K562 (cell line): ENCODE measurements around the gene ADRA1B. TPM values are rescaled to one million over a fixed set of nuclear protein-coding genes. Genes with fewer than 3 reads are reported as not detected.

Experiments
- CBX8 ChIP-seq: fragments of 200-600 bp; sonication (generic); IDR thresholded peaks from 2 replicates; pipeline ENCODE4 v1.6.1; 2012; ENCODE audit warnings: borderline replicate concordance, mixed run types, low read depth, mild to moderate bottlenecking, moderate library complexity, mixed read lengths, low read length, control low read depth, inconsistent platforms; ENCODE audit not compliant: poor library complexity, severe bottlenecking; ENCODE audit errors: extremely low read depth
- HEY1 ChIP-seq: fragments of 250-450 bp; sonication (Bioruptor Pico); IDR thresholded peaks from 2 replicates; pipeline ENCODE4 v1.5.0; 2020; ENCODE audit warnings: mild to moderate bottlenecking, moderate library complexity, borderline replicate concordance
- RAD21 ChIP-seq, 2 experiments: fragments of 250-450 bp in 1 of 2; fragments of 450-650 bp in 1 of 2; sonication (Bioruptor Pico) in 1 of 2; formaldehyde crosslinking in 1 of 2; IDR thresholded peaks in 1 of 2; conservative IDR thresholded peaks in 1 of 2; 2 replicates each; pipeline versions ENCODE4 v1.4.0 to v1.8.0; 2020 to 2022; ENCODE audit warnings: mild to moderate bottlenecking in 2 of 2, moderate library complexity in 1 of 2
- SMC3 ChIP-seq: conservative IDR thresholded peaks from 2 replicates; pipeline ENCODE4 v1.6.1; 2011; ENCODE audit warnings: low read depth, low read length, improper control_type of control experiment; ENCODE audit not compliant: insufficient read depth
- ZKSCAN1 ChIP-seq: fragments of 150-350 bp; IDR thresholded peaks from 2 replicates; pipeline ENCODE4 v1.6.1; 2016; ENCODE audit warnings: low read depth, low read length
- polyA plus RNA-seq, 8 experiments: library from polyadenylated mRNA; depleted of rRNA in 4 of 8; stranded (reverse) in 5 of 8; unstranded in 3 of 8; fragments of >200 nt; fragmentation: Nextera tagmentation in 2 of 8; fragmentation: Illumina TruSeq in 1 of 8; extraction: Ambion mirVana in 2 of 8; extraction: Trizol in 1 of 8; gene quantifications; 2 replicates each; pipeline versions ENCODE4 v1.2.1 to v1.2.3, GENCODE V29; 2011 to 2014; ENCODE audit warnings: inconsistent platforms in 1 of 8, missing spikeins in 1 of 8
- total RNA-seq, 7 experiments: library from RNA; depleted of rRNA in 6 of 7; stranded (reverse); fragments of >200 nt in 6 of 7; fragmentation: Illumina TruSeq in 2 of 7; extraction: Trizol in 2 of 7; gene quantifications; 2 replicates each; pipeline versions ENCODE4 v1.2.1 to v1.2.3, GENCODE V29; 2011 to 2021; ENCODE audit warnings: low replicate concordance in 1 of 7
- TF ChIP-seq, protein P1 (sequence below), 2 experiments: IDR thresholded peaks in 1 of 2; conservative IDR thresholded peaks in 1 of 2; 2 replicates each; pipeline ENCODE4 v1.6.1; 2016; ENCODE audit warnings: low read depth in 2 of 2, mild to moderate bottlenecking in 1 of 2, missing compliant biosample characterization in 1 of 2, missing genetic modification characterization in 1 of 2, moderate library complexity in 1 of 2
- TF ChIP-seq, protein P2 (sequence below): fragments of 200-400 bp; formaldehyde crosslinking; IDR thresholded peaks from 2 replicates; pipeline ENCODE4 v1.6.1; 2017; ENCODE audit warnings: mild to moderate bottlenecking, low read depth, low read length, moderate library complexity
- TF ChIP-seq, protein P3 (sequence below), 2 experiments: fragments of 450-650 bp; formaldehyde crosslinking in 1 of 2; IDR thresholded peaks; 2 replicates each; pipeline versions ENCODE4 v1.4.0 to v1.6.1; 2014 to 2020; ENCODE audit warnings: mild to moderate bottlenecking in 2 of 2, borderline replicate concordance in 1 of 2, low read depth in 1 of 2

ADRA1B gene
- total and polyA plus RNA-seq, 9 of the 15 experiments (the other 6 are each of a cell fraction or from before 2014, with no cell fraction given): not detected

DNA sequence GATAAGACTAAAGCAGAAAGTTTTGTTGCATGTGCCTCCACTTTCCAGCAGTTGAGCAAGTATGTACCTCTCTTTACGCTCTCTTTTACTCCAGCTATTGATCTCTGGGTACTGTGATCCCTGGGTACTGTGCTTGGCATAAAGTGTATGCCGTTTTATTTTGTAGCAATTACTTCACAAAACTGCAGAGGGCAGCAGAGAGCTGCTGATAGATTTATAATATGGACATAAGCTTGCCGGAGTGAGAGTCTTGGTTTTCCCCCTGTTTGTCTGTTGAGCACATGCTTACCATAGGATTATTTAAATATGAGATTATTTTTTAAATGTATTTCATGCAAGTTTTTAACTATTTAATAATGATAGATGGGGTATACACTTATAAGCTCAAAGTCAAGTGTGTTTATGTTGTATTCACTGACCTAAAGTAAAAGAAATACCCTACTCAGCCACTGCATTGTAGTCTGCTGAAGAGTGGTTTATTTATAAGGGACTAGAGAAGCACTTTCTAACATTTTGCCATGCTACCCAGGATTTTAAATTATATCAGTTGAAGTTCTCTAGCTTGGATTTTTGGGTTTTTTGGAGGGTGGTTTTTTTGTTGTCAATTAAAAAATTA lies 105.7 kb downstream of the ADRA1B start (continued):
- TF ChIP-seq, protein P1, sequence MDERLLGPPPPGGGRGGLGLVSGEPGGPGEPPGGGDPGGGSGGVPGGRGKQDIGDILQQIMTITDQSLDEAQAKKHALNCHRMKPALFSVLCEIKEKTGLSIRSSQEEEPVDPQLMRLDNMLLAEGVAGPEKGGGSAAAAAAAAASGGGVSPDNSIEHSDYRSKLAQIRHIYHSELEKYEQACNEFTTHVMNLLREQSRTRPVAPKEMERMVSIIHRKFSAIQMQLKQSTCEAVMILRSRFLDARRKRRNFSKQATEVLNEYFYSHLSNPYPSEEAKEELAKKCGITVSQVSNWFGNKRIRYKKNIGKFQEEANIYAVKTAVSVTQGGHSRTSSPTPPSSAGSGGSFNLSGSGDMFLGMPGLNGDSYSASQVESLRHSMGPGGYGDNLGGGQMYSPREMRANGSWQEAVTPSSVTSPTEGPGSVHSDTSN (CRISPR knock-in tag; IDR thresholded peaks at IDR 0.05; ENCODE audit: low read depth): no peak
- TF ChIP-seq, protein P1 (tag; conservative IDR thresholded peaks at IDR 0.05; ENCODE audit: low read depth): peak; percentile 84
- TF ChIP-seq RAD21 (CRISPR knock-in tag; conservative IDR thresholded peaks at IDR 0.05 in 1 of 2, IDR thresholded peaks at IDR 0.05 in 1 of 2): peak; percentile 78 to 83
- TF ChIP-seq, protein P2, sequence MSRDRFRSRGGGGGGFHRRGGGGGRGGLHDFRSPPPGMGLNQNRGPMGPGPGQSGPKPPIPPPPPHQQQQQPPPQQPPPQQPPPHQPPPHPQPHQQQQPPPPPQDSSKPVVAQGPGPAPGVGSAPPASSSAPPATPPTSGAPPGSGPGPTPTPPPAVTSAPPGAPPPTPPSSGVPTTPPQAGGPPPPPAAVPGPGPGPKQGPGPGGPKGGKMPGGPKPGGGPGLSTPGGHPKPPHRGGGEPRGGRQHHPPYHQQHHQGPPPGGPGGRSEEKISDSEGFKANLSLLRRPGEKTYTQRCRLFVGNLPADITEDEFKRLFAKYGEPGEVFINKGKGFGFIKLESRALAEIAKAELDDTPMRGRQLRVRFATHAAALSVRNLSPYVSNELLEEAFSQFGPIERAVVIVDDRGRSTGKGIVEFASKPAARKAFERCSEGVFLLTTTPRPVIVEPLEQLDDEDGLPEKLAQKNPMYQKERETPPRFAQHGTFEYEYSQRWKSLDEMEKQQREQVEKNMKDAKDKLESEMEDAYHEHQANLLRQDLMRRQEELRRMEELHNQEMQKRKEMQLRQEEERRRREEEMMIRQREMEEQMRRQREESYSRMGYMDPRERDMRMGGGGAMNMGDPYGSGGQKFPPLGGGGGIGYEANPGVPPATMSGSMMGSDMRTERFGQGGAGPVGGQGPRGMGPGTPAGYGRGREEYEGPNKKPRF: no peak
- TF ChIP-seq CBX8: no peak
- TF ChIP-seq, protein P3, sequence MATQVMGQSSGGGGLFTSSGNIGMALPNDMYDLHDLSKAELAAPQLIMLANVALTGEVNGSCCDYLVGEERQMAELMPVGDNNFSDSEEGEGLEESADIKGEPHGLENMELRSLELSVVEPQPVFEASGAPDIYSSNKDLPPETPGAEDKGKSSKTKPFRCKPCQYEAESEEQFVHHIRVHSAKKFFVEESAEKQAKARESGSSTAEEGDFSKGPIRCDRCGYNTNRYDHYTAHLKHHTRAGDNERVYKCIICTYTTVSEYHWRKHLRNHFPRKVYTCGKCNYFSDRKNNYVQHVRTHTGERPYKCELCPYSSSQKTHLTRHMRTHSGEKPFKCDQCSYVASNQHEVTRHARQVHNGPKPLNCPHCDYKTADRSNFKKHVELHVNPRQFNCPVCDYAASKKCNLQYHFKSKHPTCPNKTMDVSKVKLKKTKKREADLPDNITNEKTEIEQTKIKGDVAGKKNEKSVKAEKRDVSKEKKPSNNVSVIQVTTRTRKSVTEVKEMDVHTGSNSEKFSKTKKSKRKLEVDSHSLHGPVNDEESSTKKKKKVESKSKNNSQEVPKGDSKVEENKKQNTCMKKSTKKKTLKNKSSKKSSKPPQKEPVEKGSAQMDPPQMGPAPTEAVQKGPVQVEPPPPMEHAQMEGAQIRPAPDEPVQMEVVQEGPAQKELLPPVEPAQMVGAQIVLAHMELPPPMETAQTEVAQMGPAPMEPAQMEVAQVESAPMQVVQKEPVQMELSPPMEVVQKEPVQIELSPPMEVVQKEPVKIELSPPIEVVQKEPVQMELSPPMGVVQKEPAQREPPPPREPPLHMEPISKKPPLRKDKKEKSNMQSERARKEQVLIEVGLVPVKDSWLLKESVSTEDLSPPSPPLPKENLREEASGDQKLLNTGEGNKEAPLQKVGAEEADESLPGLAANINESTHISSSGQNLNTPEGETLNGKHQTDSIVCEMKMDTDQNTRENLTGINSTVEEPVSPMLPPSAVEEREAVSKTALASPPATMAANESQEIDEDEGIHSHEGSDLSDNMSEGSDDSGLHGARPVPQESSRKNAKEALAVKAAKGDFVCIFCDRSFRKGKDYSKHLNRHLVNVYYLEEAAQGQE (IDR thresholded peaks at IDR 0.05; ENCODE audit: borderline replicate concordance): peak; percentile 66; the same call in 1 of the 2 replicates
- TF ChIP-seq, protein P3 (CRISPR knock-in tag; IDR thresholded peaks at IDR 0.05; ENCODE audit: low read depth): no peak
- TF ChIP-seq HEY1 (CRISPR knock-in tag): 0 out of 2 replicates have a peak, but pooled peaks have one; percentile 30
- TF ChIP-seq SMC3: peak; percentile 62
- no peak for TF ChIP-seq ZKSCAN1
